Pons (tissue), 1 donor: ENCODE data around the gene AP3S1.

ENCODE experiments used
- DNase-seq: peaks from one replicate; pipeline ENCODE4 v3.0.0-alpha.2; 2016; ENCODE audit warnings: low spot score

Gene AP3S1

DNA sequence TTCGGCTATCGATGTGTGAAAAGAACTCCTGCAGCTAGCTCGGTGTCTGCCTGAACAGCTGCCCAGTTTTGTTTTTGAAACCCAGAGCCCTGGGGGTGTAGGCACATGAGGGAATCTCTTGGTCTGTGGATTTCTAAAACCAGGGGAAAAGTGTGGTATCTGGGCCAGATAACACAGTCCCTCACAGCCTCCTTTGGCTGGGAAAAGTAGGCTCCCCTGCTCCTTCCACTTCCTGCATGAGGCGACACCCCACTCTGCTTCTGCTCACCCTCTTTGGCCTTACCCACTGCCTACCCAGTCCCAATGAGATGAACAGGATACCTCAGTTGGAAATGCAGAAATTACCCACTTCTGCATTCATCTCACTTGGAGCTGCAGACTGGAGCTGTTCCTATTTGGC, 15.8 kb upstream of the AP3S1 start:
- no peak for DNase-seq

DNA sequence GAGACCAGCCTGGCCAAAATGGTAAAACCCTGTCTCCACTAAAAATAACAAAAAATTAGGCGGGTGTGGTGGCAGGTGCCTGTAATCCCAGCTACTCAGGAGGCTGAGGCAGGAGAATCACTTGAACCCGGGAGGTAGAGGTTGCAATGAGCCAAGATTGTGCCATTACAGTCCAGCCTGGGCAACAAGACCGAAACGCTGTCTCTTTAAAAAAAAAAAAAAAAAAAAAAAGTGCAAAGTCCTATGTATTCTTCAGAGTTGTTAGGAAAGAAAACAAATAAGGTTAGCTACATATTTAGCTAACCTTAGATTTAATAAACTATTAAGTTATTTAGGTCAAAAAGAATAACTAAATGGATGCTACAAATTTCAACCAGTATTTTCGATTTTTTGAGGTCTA, 11.8 kb upstream of the AP3S1 start:
- no peak for DNase-seq

DNA sequence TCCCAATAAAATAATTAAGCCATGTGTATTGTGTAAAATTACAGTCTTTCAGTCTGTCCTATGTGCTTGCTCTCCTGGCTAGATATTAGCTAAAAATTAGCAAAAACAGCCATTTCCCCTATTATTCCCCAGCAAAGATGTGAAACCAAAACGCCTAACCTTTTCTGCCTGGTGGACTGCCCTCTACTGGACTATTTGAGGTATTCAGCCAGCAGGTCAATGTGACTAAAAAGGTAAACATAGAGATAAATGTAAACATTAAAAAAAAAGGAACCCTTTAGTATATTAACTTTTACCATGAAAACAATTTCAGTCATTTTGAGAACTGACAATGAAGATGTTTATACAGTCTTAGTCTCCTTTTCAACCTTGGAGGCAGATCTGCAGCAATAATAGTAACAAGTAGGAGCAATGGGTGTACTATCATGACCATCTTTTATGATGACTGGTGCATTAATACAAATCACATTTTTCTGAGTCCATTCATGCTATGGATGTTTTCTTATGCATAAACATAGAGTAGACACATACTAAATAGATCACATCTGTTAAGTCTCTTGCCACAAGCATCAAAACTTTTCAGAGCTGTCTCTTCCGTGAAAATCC, 10.5 kb upstream of the AP3S1 start:
- peak; percentile 72 for DNase-seq

DNA sequence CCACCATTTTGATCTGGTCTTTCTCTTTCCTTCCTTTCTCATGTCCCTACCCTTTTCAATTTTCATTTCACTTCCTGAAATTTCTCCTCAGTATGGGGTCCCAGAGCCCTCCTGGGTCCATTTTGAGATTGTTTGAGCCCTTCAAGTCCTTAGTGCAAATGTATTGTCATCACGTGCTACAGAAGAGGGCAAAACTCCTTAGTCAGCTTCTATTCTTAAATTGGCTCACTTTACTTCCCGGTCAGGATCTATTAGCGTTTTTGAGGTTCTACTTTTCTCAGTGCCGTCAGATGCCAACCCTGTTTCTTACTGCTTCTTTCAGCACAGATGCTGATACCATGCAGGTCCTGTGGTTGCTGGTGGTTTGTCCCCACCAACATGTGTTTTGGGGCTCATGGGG, 6.3 kb upstream of the AP3S1 start:
- DNase-seq, result no peak

DNA sequence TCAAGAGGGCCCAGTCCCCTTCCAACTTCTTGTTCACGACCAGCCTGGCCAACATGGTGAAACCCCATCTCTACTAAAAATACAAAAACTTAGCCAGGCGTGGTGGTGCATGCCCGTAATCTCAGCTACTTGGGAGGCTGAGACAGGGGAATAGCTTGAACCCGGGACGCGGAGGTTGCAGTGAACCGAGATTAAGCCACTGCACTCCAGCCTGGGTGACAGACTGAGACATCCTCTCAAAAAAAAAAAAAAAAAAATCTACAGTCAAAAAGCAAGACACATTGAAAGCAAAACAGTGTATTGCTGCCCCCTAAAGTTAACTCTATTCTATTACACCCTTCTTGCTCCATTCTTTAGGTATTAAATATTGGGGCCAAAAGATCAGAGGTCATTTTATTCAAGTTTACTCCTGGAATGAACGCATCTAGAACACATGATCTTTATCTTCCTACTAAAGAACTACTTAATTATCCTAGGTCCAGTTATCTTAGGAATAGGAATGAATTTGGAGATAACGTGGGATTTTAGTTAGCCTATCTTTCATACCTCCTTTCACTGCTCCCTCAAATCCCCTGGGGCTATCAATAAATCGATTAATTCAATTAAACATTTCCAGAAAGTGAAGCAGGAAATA, 2.7 kb upstream of the AP3S1 start:
- peak; percentile 74 for DNase-seq

DNA sequence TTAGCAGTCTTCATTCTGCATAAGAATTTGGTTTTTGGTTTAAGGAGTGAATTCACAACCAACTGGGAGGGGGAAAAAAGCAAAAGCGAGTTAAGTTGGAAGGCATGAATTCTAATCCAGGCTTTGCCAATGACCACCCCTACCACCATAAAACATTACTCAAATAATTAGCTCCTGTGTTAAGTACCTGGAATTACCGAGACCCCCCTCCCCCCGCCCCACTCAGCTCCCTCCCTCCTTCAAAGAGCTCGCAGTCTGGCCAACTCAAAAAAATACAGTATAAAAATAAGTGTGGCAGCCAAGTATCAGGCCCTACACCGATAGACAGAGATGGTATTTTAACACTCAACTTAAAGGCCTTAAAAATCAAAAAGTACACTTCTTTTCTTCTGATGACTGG, 862 bp upstream of the AP3S1 start:
- DNase-seq, result no peak

DNA sequence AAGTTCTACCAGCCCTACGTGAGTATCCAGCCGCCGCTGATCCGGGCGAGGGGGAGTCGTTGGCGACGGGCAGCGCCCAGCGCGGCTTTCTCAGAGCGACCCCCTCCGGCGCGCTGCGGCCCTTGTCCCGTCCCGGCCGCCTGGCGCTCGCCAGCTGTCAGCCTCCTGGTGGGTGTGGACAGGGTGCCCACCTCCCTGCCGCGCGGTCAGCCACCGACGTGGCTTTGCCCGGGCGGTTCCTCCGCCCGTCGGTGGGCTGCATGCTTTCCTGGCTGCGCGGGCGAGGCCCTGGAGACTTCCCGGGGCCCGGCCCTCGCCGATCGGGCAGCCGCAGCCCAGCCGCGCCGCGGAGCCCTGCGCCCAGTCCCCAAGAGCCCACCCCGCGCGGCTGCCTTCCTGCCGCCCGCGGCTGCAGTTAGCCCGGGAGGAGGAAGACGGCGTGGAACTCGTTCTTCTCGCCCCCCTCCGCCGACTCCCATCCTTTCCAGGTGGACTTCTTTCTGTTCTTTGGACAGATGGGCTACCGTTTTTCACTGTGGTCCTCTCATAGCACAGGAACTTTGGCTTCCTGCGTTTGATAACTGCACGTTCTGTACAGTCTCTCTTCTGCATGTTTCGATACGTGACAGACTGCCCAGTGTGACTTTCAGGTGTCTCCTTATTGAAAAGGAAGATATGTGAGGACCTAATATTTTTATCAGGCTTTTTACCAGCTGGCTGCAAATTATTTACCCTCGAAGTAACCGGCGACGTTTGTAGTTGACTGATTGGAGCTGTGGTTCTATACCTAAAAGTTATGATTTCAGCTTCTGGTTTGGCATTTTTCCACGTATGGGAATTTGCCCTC, 577 bp downstream of the AP3S1 start:
- peak; percentile 34 for DNase-seq

DNA sequence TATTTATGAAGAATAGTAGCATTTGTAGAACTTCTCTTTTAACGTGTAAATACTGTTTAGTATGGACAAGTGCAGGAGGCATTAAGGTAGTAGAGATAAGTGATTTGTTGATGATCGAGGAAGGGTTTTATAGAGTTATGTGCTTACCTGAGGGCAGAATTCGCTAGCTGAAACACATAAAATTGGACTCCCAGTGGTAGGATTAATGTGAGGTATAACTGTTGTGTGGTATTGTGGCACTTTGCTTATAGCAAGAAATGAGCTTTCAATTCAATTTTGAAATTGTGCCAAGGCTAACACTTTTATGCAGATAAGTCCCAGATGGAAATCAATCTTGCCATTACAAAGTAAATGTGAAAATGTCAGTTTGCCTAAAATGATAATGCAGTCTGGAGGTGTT, 1.2 kb downstream of the AP3S1 start:
- no peak for DNase-seq

DNA sequence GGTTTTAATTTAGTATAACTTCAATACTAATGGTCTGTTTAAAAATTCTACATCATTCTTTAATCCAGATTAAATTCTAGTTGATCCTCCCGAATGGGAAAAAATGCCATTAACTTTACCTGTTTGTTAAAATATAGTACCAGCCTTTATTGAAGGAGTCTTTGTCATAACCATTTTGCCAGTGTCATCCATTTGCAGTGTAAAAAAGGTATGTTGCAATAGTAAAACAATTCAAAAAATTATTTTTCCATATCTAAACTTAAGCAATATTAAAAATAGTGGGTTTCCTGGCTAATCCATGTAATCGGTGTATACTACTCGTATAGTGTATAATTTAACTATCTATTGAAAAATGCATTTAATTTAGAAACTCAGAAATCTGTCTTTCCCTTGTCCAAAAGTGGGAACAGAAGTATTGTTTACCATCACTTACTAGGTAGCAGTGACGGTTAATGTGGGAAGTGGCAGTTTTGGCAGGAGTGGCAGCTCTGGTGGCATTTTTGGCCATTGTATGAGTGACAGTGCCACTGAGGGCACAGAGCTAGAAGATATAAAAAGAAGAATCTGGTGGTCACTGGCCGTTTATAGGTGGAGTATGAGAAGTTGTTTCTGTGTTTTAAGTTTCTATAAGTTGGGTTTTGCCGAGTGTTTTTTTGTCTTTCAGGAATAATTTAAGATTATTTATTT, 1.9 kb downstream of the AP3S1 start:
- no peak for DNase-seq

DNA sequence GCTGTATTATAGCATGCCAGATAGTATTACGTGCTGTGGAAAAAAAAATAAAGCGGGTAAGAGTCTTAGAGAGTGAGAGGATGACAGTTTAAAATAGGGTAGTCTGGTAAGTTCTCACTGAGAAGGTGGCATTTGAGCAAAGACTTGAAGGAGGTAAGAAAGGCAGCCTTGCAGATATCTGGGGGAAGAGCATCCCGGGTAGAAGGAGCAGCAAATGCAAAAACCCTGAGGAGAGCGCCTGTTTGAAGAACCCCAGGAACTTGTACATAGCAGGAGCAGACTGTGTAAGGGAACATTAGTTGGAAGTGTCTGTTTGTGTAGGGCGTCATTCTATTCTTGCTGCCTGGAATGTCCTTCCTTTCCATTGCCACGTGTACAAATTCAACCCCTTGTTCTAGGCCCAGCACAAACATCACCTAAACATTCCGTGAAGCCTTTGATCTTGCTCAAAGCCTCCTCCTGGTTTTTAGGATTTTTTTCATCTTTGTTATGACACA, 2.6 kb downstream of the AP3S1 start:
- DNase-seq, result no peak

DNA sequence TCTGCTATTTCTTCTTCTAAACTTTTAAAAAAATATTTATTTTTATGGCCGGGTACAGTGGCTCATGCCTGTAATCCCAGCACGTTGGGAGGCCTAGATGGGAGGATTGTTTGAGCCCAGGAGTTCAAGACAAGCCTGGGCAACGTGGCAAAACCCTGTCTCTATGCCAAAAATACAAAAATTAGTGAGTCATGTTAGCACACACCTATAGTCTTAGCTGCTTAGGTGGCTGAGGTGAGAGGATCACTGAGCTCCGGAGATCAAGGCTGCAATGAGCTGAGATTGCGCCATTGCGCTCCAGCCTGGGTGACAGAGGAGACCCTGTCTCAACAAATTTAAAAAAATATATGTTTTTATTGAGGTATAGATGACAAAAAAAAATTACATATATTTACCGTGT, 5.6 kb downstream of the AP3S1 start:
- DNase-seq, result no peak

DNA sequence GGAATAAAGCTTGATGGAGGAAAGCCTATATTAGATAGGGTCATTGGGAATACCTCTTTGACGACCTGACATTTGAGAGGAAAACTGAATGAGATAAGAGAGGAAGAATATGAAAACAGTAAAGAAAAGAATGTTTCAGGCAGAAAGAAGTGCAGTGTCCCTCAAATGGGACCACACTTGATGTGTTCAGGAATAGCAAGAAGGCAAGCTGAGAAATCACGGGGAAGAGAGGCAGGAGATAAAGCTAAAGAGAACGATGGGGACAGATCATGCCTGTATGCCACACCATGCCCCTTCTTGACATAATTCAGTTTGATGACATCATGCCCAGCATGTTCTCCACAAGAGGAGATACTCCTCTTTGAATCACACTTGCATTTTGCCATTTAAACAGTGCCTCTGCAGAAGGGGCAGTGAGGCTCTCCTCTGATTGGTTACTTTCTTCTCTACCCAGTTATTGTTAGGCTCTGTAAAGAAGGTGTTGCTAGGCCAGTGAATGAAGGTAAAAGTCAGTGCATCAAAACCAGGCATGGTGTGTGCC, 7.6 kb downstream of the AP3S1 start:
- no peak for DNase-seq

DNA sequence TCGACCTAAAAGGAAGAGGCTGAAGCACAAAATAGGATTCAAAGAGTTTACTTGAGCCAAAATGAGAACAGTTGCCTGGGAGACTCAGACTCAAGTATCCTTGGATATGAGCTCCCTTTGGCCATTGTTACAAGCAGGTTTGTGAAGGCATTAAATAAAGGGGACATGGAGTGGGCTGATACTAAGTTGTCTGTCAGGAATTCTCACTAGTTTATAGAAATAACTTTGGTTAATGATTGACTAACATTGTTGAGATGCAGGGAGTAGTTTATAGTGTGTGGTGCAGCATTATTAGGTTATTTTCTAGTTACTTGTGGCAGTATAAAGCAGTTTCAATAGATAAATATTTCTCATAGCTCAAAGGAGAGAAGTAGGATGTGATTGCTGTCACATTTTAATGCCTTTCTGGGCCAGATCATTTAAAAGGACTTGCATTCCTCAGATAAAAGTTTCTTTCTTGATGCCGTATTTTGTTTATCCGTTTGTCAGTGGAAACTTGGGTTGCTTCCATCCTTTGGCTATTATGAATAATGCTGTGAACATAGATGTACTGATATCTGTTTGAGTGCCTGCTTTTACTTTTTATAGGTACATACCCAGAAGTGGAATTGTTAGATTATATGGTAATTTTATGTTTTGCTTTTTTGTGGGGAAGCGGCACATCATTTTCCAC, 9.1 kb downstream of the AP3S1 start:
- DNase-seq, result peak; percentile 46

DNA sequence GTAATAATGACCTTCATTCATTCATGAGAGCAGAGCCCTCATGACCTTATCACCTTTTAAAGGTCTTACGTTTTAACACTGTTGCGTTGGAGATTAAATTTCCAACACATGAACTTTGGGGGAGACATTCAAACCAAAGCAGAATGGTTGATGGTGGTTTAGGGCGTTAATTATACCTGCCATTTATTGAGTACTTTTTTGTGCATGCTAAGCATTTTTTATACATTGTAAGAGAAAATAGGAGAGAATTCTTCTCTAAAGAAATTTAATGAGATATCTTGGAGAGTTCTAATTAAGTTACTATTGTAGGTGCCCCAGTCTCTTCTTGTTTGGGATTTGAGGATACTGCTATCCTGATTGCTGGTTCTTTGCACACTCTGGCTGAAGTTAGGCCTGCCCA, 12.4 kb downstream of the AP3S1 start:
- no peak for DNase-seq

DNA sequence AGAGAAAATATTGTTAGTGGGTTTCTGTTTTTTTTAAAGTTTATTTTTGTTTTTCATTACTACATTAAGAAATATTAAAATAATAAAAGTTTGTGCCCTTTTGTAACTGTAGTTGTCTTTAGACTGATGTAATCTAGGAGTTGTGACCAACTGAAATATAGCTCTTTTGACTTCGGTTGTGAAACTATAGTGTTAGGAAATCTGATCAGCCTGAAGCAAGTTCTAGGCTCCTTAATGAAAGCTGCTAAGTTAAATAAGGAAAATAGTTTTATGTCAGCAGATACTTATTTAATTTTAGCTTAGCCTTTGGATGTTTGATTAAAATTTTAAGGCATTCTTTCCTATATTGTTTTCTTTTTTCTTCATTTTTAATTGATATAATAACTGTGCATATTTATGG, 14.2 kb downstream of the AP3S1 start:
- no peak for DNase-seq

DNA sequence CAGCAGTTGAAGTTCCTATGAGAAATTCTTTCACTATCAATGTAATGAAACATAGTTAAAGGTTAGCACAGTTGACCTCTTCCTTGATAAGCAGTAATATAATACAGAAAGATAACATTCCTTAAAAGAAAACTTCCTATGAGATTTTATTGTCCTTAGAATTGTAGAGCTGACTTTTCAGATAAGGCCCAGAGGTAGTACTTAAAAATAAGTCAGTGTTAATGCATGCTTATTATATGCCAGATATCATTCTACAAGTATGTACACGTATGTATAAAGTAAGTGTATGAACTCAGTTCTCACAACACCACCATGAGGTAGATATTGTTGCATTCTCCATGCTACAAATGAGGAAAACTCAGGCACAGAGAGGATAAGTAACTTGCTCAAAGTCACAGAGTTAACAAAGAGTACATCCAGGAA, 15.3 kb downstream of the AP3S1 start:
- DNase-seq, result no peak

DNA sequence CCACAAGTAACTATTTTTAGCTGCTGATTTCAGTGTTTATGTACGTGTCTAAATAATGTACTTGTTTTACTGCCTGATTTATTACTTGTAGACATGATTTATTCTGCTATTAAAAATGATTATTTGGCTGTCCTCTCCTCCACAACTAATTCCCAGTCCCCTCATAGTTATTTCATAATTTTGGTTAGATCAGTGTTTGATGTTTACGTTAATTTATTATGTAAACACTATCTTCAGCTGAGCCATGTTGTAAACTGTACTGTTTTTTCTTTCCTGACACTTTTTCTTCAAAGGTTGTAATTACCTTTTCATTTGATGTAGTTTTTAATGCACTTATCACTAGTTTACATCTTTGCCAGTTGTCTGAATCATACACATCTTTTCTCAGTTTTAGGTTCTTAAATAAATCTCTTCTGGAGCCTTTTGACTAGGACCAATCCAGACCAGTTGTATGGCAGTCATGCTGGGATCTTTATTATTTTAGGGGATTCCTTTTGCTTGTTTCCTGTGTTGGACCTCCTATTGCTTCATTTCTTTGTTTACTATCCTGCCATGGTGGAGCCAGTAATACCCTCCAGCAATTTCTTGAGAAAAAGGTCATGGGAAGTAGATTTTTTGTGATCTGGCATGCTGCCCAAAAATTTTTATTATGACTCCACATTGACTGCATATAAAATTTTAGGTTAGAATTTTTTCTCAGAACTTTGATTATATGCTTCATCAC, 16.1 kb downstream of the AP3S1 start:
- no peak for DNase-seq

DNA sequence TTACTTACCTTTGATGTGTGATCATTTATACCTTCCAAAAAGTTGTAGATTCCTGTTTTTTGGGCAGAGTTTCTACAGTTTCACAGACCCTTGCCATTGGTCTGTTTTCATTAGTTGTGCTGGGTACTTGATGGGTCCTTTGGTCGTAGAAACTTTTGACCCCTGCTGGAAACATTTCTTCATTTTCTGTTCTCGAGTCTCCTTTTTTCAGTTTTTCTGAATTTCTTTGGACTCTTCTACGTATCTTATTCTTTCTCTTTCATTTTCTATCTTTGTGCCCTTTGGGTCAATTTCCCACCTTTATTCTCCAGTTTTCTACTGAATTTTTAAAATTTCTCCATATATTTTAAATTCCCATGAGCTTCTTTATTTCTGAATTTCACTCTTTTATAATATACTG, 16.7 kb downstream of the AP3S1 start:
- no peak for DNase-seq

DNA sequence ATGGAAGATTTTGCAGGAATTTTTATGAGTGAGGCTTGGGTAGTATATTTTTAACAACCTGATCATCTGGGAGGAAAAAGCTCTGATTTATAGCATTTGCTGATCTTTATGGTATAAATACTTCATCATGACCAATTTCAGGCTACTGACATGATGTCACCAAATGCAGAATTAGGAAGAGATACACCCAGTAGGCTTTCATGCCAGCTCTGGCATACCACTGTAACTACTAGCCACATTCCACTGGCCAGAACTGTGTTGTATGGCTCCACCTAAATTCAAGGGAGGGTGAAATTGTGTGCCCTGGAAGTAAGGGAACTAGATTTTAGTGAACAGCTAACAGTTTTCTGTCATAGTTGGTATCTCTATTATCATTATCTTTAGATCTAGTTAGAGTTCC, 17.6 kb downstream of the AP3S1 start:
- DNase-seq, result no peak

DNA sequence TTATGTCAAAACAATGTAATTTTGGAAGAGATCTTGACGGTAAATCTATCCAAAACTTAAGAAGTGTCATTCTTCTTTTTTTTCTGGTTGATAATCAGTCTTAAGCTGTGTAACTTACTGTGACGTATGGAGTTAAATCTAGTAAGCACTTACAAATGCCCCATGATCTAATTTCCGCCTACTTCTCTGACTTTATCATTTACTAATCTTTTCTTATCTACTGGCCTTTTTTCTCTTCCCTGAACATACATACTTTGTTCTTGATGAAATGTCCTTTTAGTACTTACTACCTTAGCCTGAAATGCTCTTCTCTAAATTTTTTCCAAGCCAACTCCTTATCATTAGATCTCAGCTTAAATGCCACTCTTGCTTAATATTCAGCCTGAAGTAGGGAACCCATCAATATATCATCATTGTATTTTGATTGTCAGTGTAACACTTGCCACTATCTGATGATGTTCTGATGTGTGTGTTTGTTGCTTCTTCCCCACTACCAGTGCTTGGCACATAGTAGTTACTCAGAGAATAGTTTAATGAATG, 27.6 kb downstream of the AP3S1 start:
- no peak for DNase-seq

DNA sequence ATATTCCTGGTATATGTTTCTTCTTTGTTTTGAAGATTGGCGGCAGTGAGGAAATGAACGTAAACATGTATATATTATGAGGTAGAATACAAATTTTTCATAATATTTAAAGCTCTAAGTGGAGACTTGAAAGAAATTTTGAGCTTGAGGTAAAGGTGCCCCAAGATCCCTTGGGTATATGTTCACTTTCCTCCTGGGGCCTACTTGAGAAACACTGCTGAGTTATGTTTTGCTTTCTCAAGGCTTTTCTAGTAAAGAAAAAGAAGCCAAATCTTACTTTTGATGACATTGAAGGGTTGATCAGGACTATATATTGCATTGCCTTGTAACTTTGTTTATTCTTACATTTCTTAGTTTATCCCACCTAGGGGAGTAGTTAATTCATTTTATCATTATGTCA, 30.7 kb downstream of the AP3S1 start:
- no peak for DNase-seq
